ENCODE data around the gene TAAR1. TPM values are rescaled to one million over a fixed set of nuclear protein-coding genes. Genes with fewer than 3 reads are reported as not detected.
"Not testable (repeated sequence)": the region's sequence is repeated elsewhere in the genome, so short reads cannot be mapped to it uniquely, and the experiment has no call there.

Gene TAAR1
- total RNA-seq, 1 experiment from 2014 or later, result not detected

DNA sequence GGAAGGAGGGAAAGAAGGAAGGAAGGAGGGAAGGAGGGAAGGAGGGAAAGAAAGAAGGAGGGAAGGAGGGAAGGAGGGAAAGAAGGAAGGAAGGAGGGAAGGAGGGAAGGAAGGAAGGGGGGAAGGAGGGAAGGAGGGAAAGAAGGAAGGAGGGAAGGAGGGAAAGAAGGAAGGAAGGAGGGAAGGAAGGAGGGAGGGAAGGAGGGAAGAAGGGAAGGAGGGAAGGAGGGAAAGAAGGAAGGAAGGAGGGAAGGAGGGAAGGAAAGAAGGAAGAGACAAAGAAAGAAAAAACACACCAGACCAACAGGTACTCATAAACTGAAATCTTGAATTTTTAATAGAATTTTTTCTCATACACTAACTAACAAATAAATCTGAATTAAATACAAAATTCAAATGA, 58.1 kb downstream of the TAAR1 start:
- H3K9me2 ChIP-seq (ENCODE audit: insufficient read depth); H3K4me1 ChIP-seq (ENCODE audit: control insufficient read depth in 1 of 2, insufficient read depth in 2 of 2, low read length in 2 of 2); H3K27me3 ChIP-seq (ENCODE audit: insufficient read depth, low read length); H3K4me3 ChIP-seq (replicated peaks in 1 of 2; ENCODE audit: low read depth in 1 of 2, low read length in 2 of 2); RAD21 ChIA-PET (ENCODE audit: low non-redundant PET in 1 of 2, low total read pairs in 2 of 2, uncharacterized antibody in 2 of 2, unreplicated experiment in 2 of 2); H3K9me3 ChIP-seq (ENCODE audit: control insufficient read depth in 1 of 2, insufficient read depth in 1 of 2, low read depth in 1 of 2, low read length in 2 of 2); BruUV-seq (replicated peaks); H3K36me3 ChIP-seq (ENCODE audit: control insufficient read depth in 1 of 2, insufficient read depth in 2 of 2, low read length in 2 of 2); CTCF ChIA-PET; H3K27ac ChIP-seq (ENCODE audit: low read depth, low read length); H3K79me2 ChIP-seq (ENCODE audit: insufficient read depth, low read length); intact Hi-C loops (cut with micrococcal nuclease); H4K20me1 ChIP-seq (ENCODE audit: insufficient read depth); H3K9ac ChIP-seq (ENCODE audit: low read length); POLR2A ChIA-PET; H2AFZ ChIP-seq (ENCODE audit: low read depth, low read length, poor library complexity, severe bottlenecking); H3K4me2 ChIP-seq (ENCODE audit: low read length); ATAC-seq; DNase-seq (ENCODE audit: low read depth, low spot score): not testable (repeated sequence)

GRCh38 chr6:132598473-132598872, 60.5 kb downstream of the TAAR1 start:
- no peaks in the 10 kb centered on the region for H3K9me3 ChIP-seq (ENCODE audit: control insufficient read depth in 1 of 2, insufficient read depth in 1 of 2, low read depth in 1 of 2, low read length in 2 of 2)
- no peak overlapping the region for H3K9ac ChIP-seq (ENCODE audit: low read length)
- no peak overlapping the region for H3K27ac ChIP-seq (ENCODE audit: low read depth, low read length)
- H3K79me2 ChIP-seq (ENCODE audit: insufficient read depth, low read length), result no peaks in the 10 kb centered on the region
- ATAC-seq (peak; percentile 100), DNase-seq (ENCODE audit: low read depth, low spot score) (peak; percentile 44)
- no peaks in the 10 kb centered on the region for H3K36me3 ChIP-seq (ENCODE audit: control insufficient read depth in 1 of 2, insufficient read depth in 2 of 2, low read length in 2 of 2)
- H2AFZ ChIP-seq (ENCODE audit: low read depth, low read length, poor library complexity, severe bottlenecking), result peak overlapping the region; percentile 83
- peak overlapping the region; percentile 39 for H3K4me2 ChIP-seq (ENCODE audit: low read length)
- H3K4me3 ChIP-seq (replicated peaks in 1 of 2; ENCODE audit: low read depth in 1 of 2, low read length in 2 of 2), result no peak overlapping the region
- no TSS peak for BruUV-seq (replicated peaks)
- H3K4me1 ChIP-seq (ENCODE audit: control insufficient read depth in 1 of 2, insufficient read depth in 2 of 2, low read length in 2 of 2), result peaks cover 0 to 5% of the 10 kb centered on the region in 2 experiments; a peak in 1 of 4 replicates
- H3K27me3 ChIP-seq (ENCODE audit: insufficient read depth, low read length), result no peaks in the 10 kb centered on the region
- no peaks in the 10 kb centered on the region for H3K9me2 ChIP-seq (ENCODE audit: insufficient read depth)
- ChIA-PET CTCF (interaction anchor here (0.6 to 1.6 kb wide), 8 partner anchors 9 to 117 kb away, joined by 3 to 4 read pairs (median 3); partner anchors contain the start of genes STX7, TAAR1 and TAAR5), POLR2A (no interaction called here), RAD21 (ENCODE audit: low non-redundant PET in 1 of 2, low total read pairs in 2 of 2, uncharacterized antibody in 2 of 2, unreplicated experiment in 2 of 2) (no interaction called here)
- TF ChIP-seq CBX3 (IDR thresholded peaks at IDR 0.05; ENCODE audit: low read depth) (peak; percentile 57; the same call in 1 of the 2 replicates), POLR2AphosphoS5 (IDR thresholded peaks at IDR 0.05; ENCODE audit: low read depth, low read length) (no peak), ELF1 (IDR thresholded peaks at IDR 0.05; ENCODE audit: borderline replicate concordance, low read depth) (no peak), TCF7L2 (IDR thresholded peaks at IDR 0.05; ENCODE audit: borderline replicate concordance, extremely low read depth, insufficient read depth, insufficient read length) (no peak), JUND (IDR thresholded peaks at IDR 0.05) (no peak), POLR2A (IDR thresholded peaks at IDR 0.05; ENCODE audit: borderline replicate concordance, extremely low read depth, insufficient read depth, insufficient read length) (no peak), EGR1 (IDR thresholded peaks at IDR 0.05; ENCODE audit: low read depth) (no peak), RAD21 (IDR thresholded peaks at IDR 0.05; ENCODE audit: low read depth) (no peak), ZBTB33 (IDR thresholded peaks at IDR 0.05; ENCODE audit: extremely low read depth, insufficient replicate concordance, low read length) (no peak), CEBPB (IDR thresholded peaks at IDR 0.05; ENCODE audit: low read depth) (no peak), CTCF (IDR thresholded peaks at IDR 0.05 in 2 of 3, conservative IDR thresholded peaks at IDR 0.05 in 1 of 3; ENCODE audit: borderline replicate concordance in 1 of 3, insufficient read depth in 1 of 3, low read depth in 2 of 3, low read length in 2 of 3) (peak; percentile 15 to 70 (median 66); a peak in 5 of 6 replicates), ZNF274 (IDR thresholded peaks at IDR 0.05; ENCODE audit: low read depth, low read length) (no peak)
- TF ChIP-seq, protein P1, sequence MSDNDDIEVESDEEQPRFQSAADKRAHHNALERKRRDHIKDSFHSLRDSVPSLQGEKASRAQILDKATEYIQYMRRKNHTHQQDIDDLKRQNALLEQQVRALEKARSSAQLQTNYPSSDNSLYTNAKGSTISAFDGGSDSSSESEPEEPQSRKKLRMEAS (IDR thresholded peaks at IDR 0.05), result no peak
- TF ChIP-seq, protein P2, sequence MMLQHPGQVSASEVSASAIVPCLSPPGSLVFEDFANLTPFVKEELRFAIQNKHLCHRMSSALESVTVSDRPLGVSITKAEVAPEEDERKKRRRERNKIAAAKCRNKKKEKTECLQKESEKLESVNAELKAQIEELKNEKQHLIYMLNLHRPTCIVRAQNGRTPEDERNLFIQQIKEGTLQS (IDR thresholded peaks at IDR 0.05), result no peak
- H4K20me1 ChIP-seq (ENCODE audit: insufficient read depth), result no peaks in the 10 kb centered on the region
- intact Hi-C loops (cut with micrococcal nuclease), result no loop called here
